ENCODE data around the gene KIF6. TPM values are rescaled to one million over a fixed set of nuclear protein-coding genes. Genes with fewer than 3 reads are reported as not detected.

The KIF6 gene
- total and polyA plus RNA-seq, 2 of the 8 experiments (the other 6 are each of a cell fraction or from before 2014, with no cell fraction given): 0.53 to 0.65 TPM

- Histone ChIP-seq H2BK20ac (ENCODE audit: low read length) (no peak overlapping the region; the same call in 1 of the 2 replicates), H3K79me2 (ENCODE audit: control insufficient read depth in 1 of 2, insufficient read depth in 2 of 2, low read length in 2 of 2) (no peaks in the 10 kb centered on the region), H3K14ac (ENCODE audit: insufficient read length) (no peak overlapping the region), H3K79me1 (ENCODE audit: low read depth, low read length) (no peaks in the 10 kb centered on the region), H2BK12ac (ENCODE audit: low read depth, low read length) (peak overlapping the region; percentile 21; the same call in 1 of the 2 replicates), H3K27ac (ENCODE audit: low read depth, low read length) (no peak overlapping the region), H3K4me2 (ENCODE audit: insufficient read depth in 1 of 2, low read depth in 2 of 2, low read length in 2 of 2) (no peak overlapping the region), H3K27me3 (replicated peaks in 1 of 4; ENCODE audit: control insufficient read depth in 3 of 4, extremely low read depth in 1 of 4, insufficient read depth in 3 of 4, low read length in 3 of 4) (no peaks in the 10 kb centered on the region; a peak in 1 of 7 replicates), H3K9ac (replicated peaks in 1 of 4; ENCODE audit: extremely low read depth in 1 of 4, low read depth in 3 of 4, low read length in 3 of 4) (no peak overlapping the region; a peak in 1 of 7 replicates), H3K23me2 (ENCODE audit: low read depth, low read length) (no peaks in the 10 kb centered on the region), H2BK15ac (ENCODE audit: low read length) (peak overlapping the region; percentile 6; the same call in 1 of the 2 replicates), H3K23ac (ENCODE audit: insufficient read length) (no peak overlapping the region), H4K20me1 (replicated peaks in 1 of 2; ENCODE audit: control insufficient read depth in 1 of 2, insufficient read depth in 2 of 2, low read length in 2 of 2) (no peaks in the 10 kb centered on the region), H3K18ac (ENCODE audit: extremely low read depth, low read length) (no peak overlapping the region), H2AFZ (ENCODE audit: low read length) (no peak overlapping the region), H3K4me1 (replicated peaks in 1 of 4; ENCODE audit: control insufficient read depth in 3 of 4, insufficient read depth in 4 of 4, low read length in 3 of 4) (peaks cover 0 to 4% (median under 1%) of the 10 kb centered on the region in 4 experiments; a peak in 2 of 7 replicates), H3K9me3 (ENCODE audit: insufficient read depth in 2 of 2, low read depth in 1 of 2, low read length in 1 of 2) (no peaks in the 10 kb centered on the region), H2BK120ac (replicated peaks; ENCODE audit: low read depth, low read length) (no peak overlapping the region), H3K4me3 (ENCODE audit: extremely low read depth in 1 of 4, insufficient read depth in 2 of 4, low read depth in 3 of 4, low read length in 4 of 4) (no peak overlapping the region), H2BK5ac (ENCODE audit: low read depth, low read length) (no peak overlapping the region), H4K5ac (ENCODE audit: insufficient read length, low read depth, low read length) (no peak overlapping the region), H3K36me3 (ENCODE audit: control insufficient read depth in 2 of 4, insufficient read depth in 4 of 4, low read length in 3 of 4) (no peaks in the 10 kb centered on the region), H4K91ac (replicated peaks; ENCODE audit: insufficient read length, low read length) (peak overlapping the region; percentile 7), H3K4ac (replicated peaks; ENCODE audit: insufficient read length, low read depth, low read length) (no peak overlapping the region), H2AK5ac (ENCODE audit: low read depth, low read length) (0 out of 2 replicates have a peak overlapping the region, but pooled peaks have one; percentile 11), H3K56ac (replicated peaks; ENCODE audit: insufficient read length, low read depth, low read length) (no peak overlapping the region), H4K8ac (ENCODE audit: extremely low read depth, insufficient read depth, low read length) (no peak overlapping the region)
- ChIA-PET POLR2A (ENCODE audit: partially characterized antibody) (interaction anchor here (2.1 to 4.0 kb wide), 2 partner anchors 69 to 72 kb away, joined by 6 to 23 read pairs; partner anchors contain the start of gene KCNK5), CTCF (ENCODE audit: partially characterized antibody) (interaction anchor here (0.7 to 47.4 kb wide), 22 partner anchors 10 to 298 kb away, joined by 3 to 1738 read pairs (median 7); partner anchors contain the start of genes KCNK17 and KCNK5)
- DNase-seq (ENCODE audit: low read depth in 1 of 2, low spot score in 2 of 2): no peak
- 88% methylated on average over 6 of the region's 6 CpGs; no CpG with 5 or more reads in 1 of the 2 experiments for WGBS, 2 experiments (ENCODE audit: extremely low coverage in 1 of 2, insufficient coverage in 1 of 2, insufficient read length in 1 of 2, insufficient replicate concordance in 2 of 2, low coverage in 1 of 2, low lambda C conversion rate in 2 of 2, missing lambda C conversion rate in 1 of 2)
- FAIRE-seq: no peak
Observed at GRCh38 chr6:39300739-39301138, 424.5 kb downstream of the KIF6 start.

All from H1 (cell line).